Glutamatergic neuron (in vitro differentiated cells): ENCODE measurements around the gene DRAP1. TPM values are rescaled to one million over a fixed set of nuclear protein-coding genes. Genes with fewer than 3 reads are reported as not detected.

Experiments used
- DNase-seq: peaks from one replicate; pipeline ENCODE4 v3.0.0; 2022
- H3K27ac Mint-ChIP-seq: one replicate; pipeline ENCODE4 v1.8.0; 2020; ENCODE audit warnings: mild to moderate bottlenecking, mixed read lengths, inconsistent platforms; ENCODE audit not compliant: unreplicated experiment
- H3K27me3 Mint-ChIP-seq: one replicate; pipeline ENCODE4 v1.8.0; 2020; ENCODE audit warnings: mild to moderate bottlenecking, moderate library complexity, mixed read lengths, inconsistent platforms; ENCODE audit not compliant: unreplicated experiment
- H3K36me3 Mint-ChIP-seq: one replicate; pipeline ENCODE4 v1.8.0; 2020; ENCODE audit warnings: mild to moderate bottlenecking, mixed read lengths, inconsistent platforms; ENCODE audit not compliant: unreplicated experiment
- H3K4me1 Mint-ChIP-seq: one replicate; pipeline ENCODE4 v1.8.0; 2020; ENCODE audit warnings: mild to moderate bottlenecking, low read depth, mixed read lengths, inconsistent platforms; ENCODE audit not compliant: unreplicated experiment
- H3K4me3 Mint-ChIP-seq: one replicate; pipeline ENCODE4 v1.8.0; 2020; ENCODE audit warnings: mild to moderate bottlenecking, mixed read lengths, inconsistent platforms; ENCODE audit not compliant: unreplicated experiment
- H3K9me3 Mint-ChIP-seq: one replicate; pipeline ENCODE4 v1.8.0; 2020; ENCODE audit warnings: mild to moderate bottlenecking, moderate library complexity, mixed read lengths, inconsistent platforms; ENCODE audit not compliant: unreplicated experiment
- CTCF ChIP-seq: fragments of 200-600 bp; sonication (generic); IDR thresholded peaks from one replicate; pipeline ENCODE4 v1.5.0; 2021; ENCODE audit not compliant: partially characterized antibody, unreplicated experiment
- total RNA-seq: library from RNA; stranded (reverse); fragmentation: NEBNext Ultra II Directional; extraction: Animal tissue kit (Norgen Biotek cat#: 25700); gene quantifications from one replicate; pipeline ENCODE4 v1.2.1, GENCODE V29; 2021; ENCODE audit not compliant: unreplicated experiment

The DRAP1 gene
- total RNA-seq, 1 donor from 2014 or later: 68.7 TPM

DNA sequence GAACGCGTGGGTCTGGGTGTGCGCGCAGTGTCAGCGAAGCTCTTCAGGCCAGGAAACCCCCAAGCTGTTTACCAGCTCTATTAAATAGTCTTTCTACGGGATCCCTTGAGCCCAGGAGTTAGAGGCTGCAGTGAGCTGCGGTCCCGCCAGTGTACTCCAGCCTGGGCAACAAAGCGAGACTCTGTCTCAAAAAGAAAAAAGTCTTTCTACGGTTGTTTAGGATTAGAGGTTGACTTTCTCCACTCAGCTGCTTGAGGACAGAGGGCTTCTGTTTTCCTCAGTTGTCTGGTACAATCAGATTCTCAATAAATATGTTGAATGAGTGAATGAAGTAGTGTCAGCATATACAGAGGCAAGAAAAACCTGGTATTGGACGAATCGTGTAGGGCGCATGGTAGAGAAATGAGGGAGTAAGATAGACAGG, 42.9 kb downstream of the DRAP1 start:
- Mint-ChIP-seq H3K27ac (peak overlapping the region; percentile 60), H3K4me1 (peaks cover 11% of the 10 kb centered on the region), H3K9me3 (peaks cover 6% of the 10 kb centered on the region), H3K4me3 (peak overlapping the region; percentile 89), H3K36me3 (no peaks in the 10 kb centered on the region), H3K27me3 (peaks cover 11% of the 10 kb centered on the region)
- TF ChIP-seq CTCF: no peak
- no peak for DNase-seq

DNA sequence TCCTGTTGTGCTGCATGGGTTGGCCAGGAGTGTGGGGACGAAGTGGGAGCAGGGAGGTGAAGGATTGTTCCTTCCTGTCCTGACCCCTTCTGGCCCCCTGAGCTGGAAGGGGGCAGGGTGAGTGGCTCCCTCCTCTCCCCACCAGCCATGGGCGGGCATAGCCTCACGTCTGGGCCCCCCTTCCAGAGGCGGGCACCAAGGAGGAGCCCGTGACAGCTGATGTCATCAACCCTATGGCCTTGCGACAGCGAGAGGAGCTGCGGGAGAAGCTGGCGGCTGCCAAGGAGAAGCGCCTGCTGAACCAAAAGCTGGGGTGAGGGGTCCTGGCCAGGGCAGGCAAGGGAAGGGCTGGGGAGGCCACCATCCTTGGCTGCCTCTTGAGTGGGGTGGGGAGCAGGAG, 45.7 kb downstream of the DRAP1 start:
- H3K9me3 Mint-ChIP-seq: peaks cover 12% of the 10 kb centered on the region
- H3K4me1 Mint-ChIP-seq: peaks cover 11% of the 10 kb centered on the region
- H3K27me3 Mint-ChIP-seq: peaks cover 11% of the 10 kb centered on the region
- H3K4me3 Mint-ChIP-seq: no peak overlapping the region
- DNase-seq: no peak
- no peak for TF ChIP-seq CTCF
- H3K36me3 Mint-ChIP-seq: peaks cover 4% of the 10 kb centered on the region
- no peak overlapping the region for H3K27ac Mint-ChIP-seq

DNA sequence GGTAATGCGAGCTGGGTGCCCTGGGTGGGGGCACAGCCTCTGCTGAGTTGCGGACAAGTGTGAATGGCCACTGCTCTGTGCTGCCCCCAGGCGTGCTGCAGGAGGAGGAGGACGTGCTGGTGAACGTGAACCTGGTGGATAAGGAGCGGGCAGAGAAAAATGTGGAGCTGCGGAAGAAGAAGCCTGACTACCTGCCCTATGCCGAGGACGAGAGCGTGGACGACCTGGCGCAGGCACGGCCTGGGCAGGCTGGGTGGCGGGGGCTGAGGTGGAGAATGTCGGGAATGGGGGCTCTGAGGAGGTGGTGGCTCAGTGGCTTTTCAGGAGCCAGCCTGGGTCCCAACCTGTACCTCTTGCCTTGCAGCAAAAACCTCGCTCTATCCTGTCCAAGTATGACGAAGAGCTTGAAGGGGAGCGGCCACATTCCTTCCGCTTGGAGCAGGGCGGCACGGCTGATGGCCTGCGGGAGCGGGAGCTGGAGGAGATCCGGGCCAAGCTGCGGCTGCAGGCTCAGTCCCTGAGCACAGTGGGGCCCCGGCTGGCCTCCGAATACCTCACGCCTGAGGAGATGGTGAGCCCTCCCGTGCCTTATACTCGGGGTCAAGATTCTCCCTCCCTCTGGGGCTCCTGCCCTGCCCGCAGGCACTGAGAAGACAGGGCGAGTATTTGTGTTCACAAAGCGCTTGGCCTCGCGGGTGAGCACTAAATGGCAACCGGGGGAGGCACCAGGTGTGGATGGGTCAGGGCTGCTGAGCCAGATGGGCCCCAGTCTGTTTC, 46.9 kb downstream of the DRAP1 start:
- no peak overlapping the region for H3K4me3 Mint-ChIP-seq
- DNase-seq: no peak
- H3K9me3 Mint-ChIP-seq: peaks cover 17% of the 10 kb centered on the region
- H3K27ac Mint-ChIP-seq: no peak overlapping the region
- peaks cover 14% of the 10 kb centered on the region for H3K27me3 Mint-ChIP-seq
- H3K4me1 Mint-ChIP-seq: peaks cover 13% of the 10 kb centered on the region
- no peak for TF ChIP-seq CTCF
- H3K36me3 Mint-ChIP-seq: peaks cover 4% of the 10 kb centered on the region

DNA sequence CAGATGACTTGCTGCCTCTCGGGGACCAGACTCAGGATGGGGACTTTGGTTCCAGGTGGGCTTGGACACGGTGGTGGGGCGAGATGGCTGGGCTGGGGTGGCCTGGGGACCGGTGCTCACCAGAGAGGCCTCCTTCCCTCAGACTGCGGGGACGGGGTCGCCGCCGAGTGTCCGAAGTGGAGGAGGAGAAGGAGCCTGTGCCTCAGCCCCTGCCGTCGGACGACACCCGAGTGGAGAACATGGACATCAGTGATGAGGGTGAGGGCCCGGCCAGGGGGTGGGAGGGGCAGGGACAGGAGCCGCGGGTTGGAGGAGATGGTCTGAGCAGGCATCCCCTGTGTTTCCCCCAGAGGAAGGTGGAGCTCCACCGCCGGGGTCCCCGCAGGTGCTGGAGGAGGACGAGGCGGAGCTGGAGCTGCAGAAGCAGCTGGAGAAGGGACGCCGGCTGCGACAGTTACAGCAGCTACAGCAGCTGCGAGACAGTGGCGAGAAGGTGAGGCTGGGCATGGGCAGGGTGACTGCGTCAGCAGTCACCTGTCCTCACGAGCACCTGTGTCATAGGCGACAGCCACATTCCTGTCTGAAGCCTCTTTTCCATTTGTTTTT, 48.2 kb downstream of the DRAP1 start:
- Mint-ChIP-seq H3K27ac (no peak overlapping the region), H3K4me1 (peaks cover 10% of the 10 kb centered on the region), H3K27me3 (peaks cover 10% of the 10 kb centered on the region), H3K4me3 (no peak overlapping the region), H3K9me3 (peaks cover 14% of the 10 kb centered on the region), H3K36me3 (peaks cover 4% of the 10 kb centered on the region)
- no peak for DNase-seq
- TF ChIP-seq CTCF: no peak
